Trophoblast cell (in vitro differentiated cells and primary cell): ENCODE data around the gene RAD52.

Source experiments
- DNase-seq, 2 donors: peaks; one replicate each; pipeline ENCODE4 v3.0.0-alpha.2; 2016
- H2AFZ ChIP-seq: 2 replicates; pipeline ENCODE4 v1.6.1; 2013; ENCODE audit warnings: low read length, moderate library complexity, mild to moderate bottlenecking; ENCODE audit not compliant: insufficient read depth, poor library complexity
- H2AK5ac ChIP-seq: 2 replicates; pipeline ENCODE4 v1.6.1; 2013; ENCODE audit warnings: mild to moderate bottlenecking, low read length
- H2BK120ac ChIP-seq: 2 replicates; pipeline ENCODE4 v1.6.1; 2013; ENCODE audit warnings: low read length, mild to moderate bottlenecking, moderate library complexity; ENCODE audit not compliant: insufficient read depth, poor library complexity
- H2BK12ac ChIP-seq: 2 replicates; pipeline ENCODE4 v1.6.1; 2013; ENCODE audit warnings: mild to moderate bottlenecking, low read length, moderate library complexity
- H2BK5ac ChIP-seq: 2 replicates; pipeline ENCODE4 v1.6.1; 2013; ENCODE audit warnings: low read length, low read depth, moderate library complexity, mild to moderate bottlenecking; ENCODE audit not compliant: poor library complexity
- H3K14ac ChIP-seq: 2 replicates; pipeline ENCODE4 v1.6.1; 2013; ENCODE audit warnings: mild to moderate bottlenecking, low read length
- H3K18ac ChIP-seq: 2 replicates; pipeline ENCODE4 v1.6.1; 2013; ENCODE audit warnings: mild to moderate bottlenecking, low read length
- H3K23ac ChIP-seq: 2 replicates; pipeline ENCODE4 v1.6.1; 2013; ENCODE audit warnings: low read length
- H3K27ac ChIP-seq: 2 replicates; pipeline ENCODE4 v1.5.1; 2013; ENCODE audit warnings: low read depth, mild to moderate bottlenecking, inconsistent platforms, low read length, moderate library complexity
- H3K27me3 ChIP-seq: 2 replicates; pipeline ENCODE4 v1.6.1; 2013; ENCODE audit warnings: inconsistent platforms, mild to moderate bottlenecking, low read length, moderate library complexity; ENCODE audit not compliant: insufficient read depth
- H3K36me3 ChIP-seq, 2 experiments: 1 replicate in 1 of 2; 2 replicates in 1 of 2; pipeline ENCODE4 v1.6.1; 2013; ENCODE audit warnings: low read length in 2 of 2, mild to moderate bottlenecking in 2 of 2, moderate library complexity in 1 of 2; ENCODE audit not compliant: insufficient read depth in 2 of 2, control insufficient read depth in 1 of 2
- H3K4ac ChIP-seq: 2 replicates; pipeline ENCODE4 v1.6.1; 2013; ENCODE audit warnings: low read depth, mild to moderate bottlenecking, low read length, moderate library complexity
- H3K4me1 ChIP-seq, 2 experiments: 1 replicate in 1 of 2; 2 replicates in 1 of 2; pipeline ENCODE4 v1.6.1; 2013; ENCODE audit warnings: low read length in 2 of 2, mild to moderate bottlenecking in 2 of 2, moderate library complexity in 1 of 2; ENCODE audit not compliant: insufficient read depth in 2 of 2, control insufficient read depth in 1 of 2
- H3K4me2 ChIP-seq: 2 replicates; pipeline ENCODE4 v1.6.1; 2013; ENCODE audit warnings: inconsistent platforms, mild to moderate bottlenecking, low read length, moderate library complexity
- H3K4me3 ChIP-seq: 2 replicates; pipeline ENCODE4 v1.5.1; 2013; ENCODE audit warnings: mild to moderate bottlenecking, low read depth, low read length, inconsistent platforms
- H3K79me1 ChIP-seq: one replicate; pipeline ENCODE4 v1.6.1; 2013; ENCODE audit warnings: low read length
- H3K79me2 ChIP-seq: 2 replicates; pipeline ENCODE4 v1.6.1; 2013; ENCODE audit warnings: low read length, mild to moderate bottlenecking; ENCODE audit not compliant: control insufficient read depth, insufficient read depth, poor library complexity
- H3K9ac ChIP-seq: 2 replicates; pipeline ENCODE4 v1.6.1; 2013; ENCODE audit warnings: mild to moderate bottlenecking, low read length
- H3K9me3 ChIP-seq: 2 replicates; pipeline ENCODE4 v1.6.1; 2013; ENCODE audit warnings: low read depth, mild to moderate bottlenecking, control low read depth, inconsistent platforms, low read length; ENCODE audit not compliant: insufficient read depth
- H4K12ac ChIP-seq: 2 replicates; pipeline ENCODE4 v1.6.1; 2013; ENCODE audit warnings: low read depth, mild to moderate bottlenecking, low read length, moderate library complexity
- H4K8ac ChIP-seq: 2 replicates; pipeline ENCODE4 v1.6.1; 2013; ENCODE audit warnings: low read depth, mild to moderate bottlenecking, low read length, moderate library complexity
- H4K91ac ChIP-seq: one replicate; pipeline ENCODE4 v1.6.1; 2013; ENCODE audit warnings: low read depth, mild to moderate bottlenecking, low read length, moderate library complexity
- WGBS: extraction: QIAGEN DNeasy Blood & Tissue Kit; methylation state at CpG from one replicate; pipeline ENCODE4 v1.1.7; 2013; ENCODE audit warnings: missing lambda C conversion rate; ENCODE audit not compliant: insufficient read length, insufficient coverage; ENCODE audit errors: extremely low coverage; 5-methylcytosine and 5-hydroxymethylcytosine counted together

The RAD52 gene

GRCh38 chr12:868722-869121 lies 80.8 kb downstream of the RAD52 start:
- Histone ChIP-seq H2BK120ac (no peak overlapping the region), H3K9ac (peak overlapping the region; percentile 13), H3K9me3 (no peaks in the 10 kb centered on the region), H2AK5ac (no peak overlapping the region), H4K91ac (no peak overlapping the region), H3K79me2 (no peaks in the 10 kb centered on the region), H4K12ac (no peak overlapping the region), H3K4me3 (no peak overlapping the region), H4K8ac (no peak overlapping the region), H3K4ac (no peak overlapping the region), H3K14ac (no peak overlapping the region), H3K27me3 (no peaks in the 10 kb centered on the region), H3K27ac (no peak overlapping the region), H3K4me2 (no peak overlapping the region), H3K23ac (no peak overlapping the region), H3K79me1 (no peaks in the 10 kb centered on the region), H3K18ac (no peak overlapping the region), H2AFZ (no peak overlapping the region), H3K36me3 (peaks cover 30 to 36% of the 10 kb centered on the region in 2 experiments), H3K4me1 (no peaks in the 10 kb centered on the region), H2BK5ac (no peak overlapping the region), H2BK12ac (no peak overlapping the region)
- DNase-seq: no peak
- WGBS: no CpG with 5 or more reads among the region's 3 CpGs

- no peak overlapping the region for H2AFZ ChIP-seq
- DNase-seq: no peak
- H3K4ac ChIP-seq: no peak overlapping the region
Measured at GRCh38 chr12:867905-868304, 81.6 kb downstream of the RAD52 start.

GRCh38 chr12:865614-866013 lies 83.9 kb downstream of the RAD52 start:
- Histone ChIP-seq H2BK5ac (no peak overlapping the region), H3K79me1 (no peaks in the 10 kb centered on the region), H3K4ac (no peak overlapping the region), H3K27me3 (no peaks in the 10 kb centered on the region), H3K36me3 (peaks cover 22 to 35% of the 10 kb centered on the region in 2 experiments), H3K14ac (no peak overlapping the region), H2BK120ac (no peak overlapping the region), H3K4me3 (no peak overlapping the region), H3K18ac (no peak overlapping the region), H2AK5ac (no peak overlapping the region), H3K9ac (no peak overlapping the region), H3K9me3 (no peaks in the 10 kb centered on the region), H4K91ac (no peak overlapping the region), H3K79me2 (no peaks in the 10 kb centered on the region), H3K4me2 (no peak overlapping the region), H4K8ac (no peak overlapping the region), H2BK12ac (no peak overlapping the region), H4K12ac (no peak overlapping the region), H3K23ac (no peak overlapping the region), H2AFZ (no peak overlapping the region), H3K27ac (no peak overlapping the region), H3K4me1 (no peaks in the 10 kb centered on the region)
- DNase-seq: no peak
- no CpG with 5 or more reads among the region's 1 CpG for WGBS

More at GRCh38 chr12:867905-868304, 81.6 kb downstream of the RAD52 start:
- Histone ChIP-seq H4K8ac (no peak overlapping the region), H3K27me3 (no peaks in the 10 kb centered on the region), H3K27ac (no peak overlapping the region), H3K4me2 (no peak overlapping the region), H3K36me3 (peaks cover 30 to 36% of the 10 kb centered on the region in 2 experiments), H2BK12ac (no peak overlapping the region), H3K4me1 (no peaks in the 10 kb centered on the region), H3K9ac (no peak overlapping the region), H3K4me3 (no peak overlapping the region), H3K14ac (no peak overlapping the region), H2AK5ac (no peak overlapping the region), H2BK120ac (no peak overlapping the region), H3K79me1 (no peaks in the 10 kb centered on the region), H4K12ac (no peak overlapping the region), H2BK5ac (no peak overlapping the region), H3K79me2 (no peaks in the 10 kb centered on the region), H4K91ac (no peak overlapping the region), H3K23ac (no peak overlapping the region), H3K18ac (no peak overlapping the region), H3K9me3 (no peaks in the 10 kb centered on the region)
- no CpG with 5 or more reads among the region's 5 CpGs for WGBS

GRCh38 chr12:863285-863684 lies 86.2 kb downstream of the RAD52 start:
- Histone ChIP-seq H3K79me1 (no peaks in the 10 kb centered on the region), H3K9ac (no peak overlapping the region), H3K18ac (no peak overlapping the region), H2BK5ac (no peak overlapping the region), H3K14ac (no peak overlapping the region), H4K12ac (no peak overlapping the region), H3K36me3 (peaks cover 22 to 31% of the 10 kb centered on the region in 2 experiments), H3K4me1 (no peaks in the 10 kb centered on the region), H2BK12ac (no peak overlapping the region), H2BK120ac (no peak overlapping the region), H3K4ac (no peak overlapping the region), H2AK5ac (no peak overlapping the region), H4K8ac (no peak overlapping the region), H4K91ac (no peak overlapping the region), H3K23ac (no peak overlapping the region), H2AFZ (no peak overlapping the region), H3K4me3 (no peak overlapping the region), H3K27ac (no peak overlapping the region), H3K27me3 (no peaks in the 10 kb centered on the region), H3K79me2 (no peaks in the 10 kb centered on the region), H3K9me3 (no peaks in the 10 kb centered on the region), H3K4me2 (no peak overlapping the region)
- WGBS: no CpG with 5 or more reads among the region's 1 CpG
- no peak for DNase-seq
